ENCODE results near the gene SPDYE1.
"Not testable (repeated sequence)": the region's sequence is repeated elsewhere in the genome, so short reads cannot be mapped to it uniquely, and the experiment has no call there.

SPDYE1 gene

GRCh38 chr7:43994681-43995080, 3.0 kb upstream of the SPDYE1 start:
- DNase-seq = not testable (repeated sequence)

- not testable (repeated sequence) for DNase-seq
Measured at GRCh38 chr7:44012081-44012480, 14.4 kb downstream of the SPDYE1 start.

GRCh38 chr7:44015090-44015489, 17.4 kb downstream of the SPDYE1 start:
- DNase-seq = not testable (repeated sequence)

- DNase-seq = peak; percentile 55
Measured at GRCh38 chr7:44018857-44019807, 21.4 kb downstream of the SPDYE1 start.

- DNase-seq = not testable (repeated sequence)
Measured at GRCh38 chr7:44019825-44020224, 22.1 kb downstream of the SPDYE1 start.

DNA sequence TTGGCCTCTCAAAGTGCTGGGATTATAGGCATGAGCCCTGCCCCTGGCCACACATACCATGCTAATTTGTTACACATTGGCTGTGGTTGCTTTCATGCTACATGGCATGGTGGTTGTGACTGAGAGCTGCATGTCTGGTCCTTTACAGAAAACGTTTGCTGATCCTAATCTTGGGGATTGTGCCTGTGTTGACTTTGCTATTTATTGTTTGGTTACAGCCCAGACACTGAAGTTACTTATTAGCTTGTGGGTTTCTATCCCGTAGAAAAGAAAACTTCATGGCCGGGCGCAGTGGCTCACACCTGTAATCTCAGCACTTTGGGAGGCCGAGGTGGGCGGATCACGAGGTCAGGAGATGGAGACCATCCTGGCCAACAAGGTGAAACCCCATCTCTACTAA, 24.4 kb downstream of the SPDYE1 start:
- not testable (repeated sequence) for DNase-seq

- not testable (repeated sequence) for DNase-seq
Measured at GRCh38 chr7:44022796-44023467, 25.2 kb downstream of the SPDYE1 start.

DNA sequence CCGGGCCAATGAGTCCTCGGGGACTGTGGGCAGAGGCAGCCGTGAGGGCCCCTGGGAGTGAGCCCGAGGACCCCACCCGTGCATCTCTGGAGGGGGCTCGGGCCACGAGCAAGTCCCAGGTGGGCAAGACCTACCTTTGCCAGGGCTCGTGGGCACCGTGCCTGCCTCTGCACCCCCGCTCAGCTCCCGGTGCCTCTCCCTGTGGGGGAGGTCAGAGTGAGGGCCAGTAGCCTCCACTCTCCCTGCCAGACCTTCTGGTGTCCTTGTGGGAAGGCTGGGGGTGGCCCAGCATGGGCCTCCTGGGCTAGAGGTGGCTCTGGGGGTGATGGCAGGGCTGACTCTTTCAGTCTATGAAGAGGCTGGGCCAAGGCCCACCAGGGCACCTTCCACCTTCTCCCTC, 31.7 kb downstream of the SPDYE1 start:
- DNase-seq = not testable (repeated sequence)

DNA sequence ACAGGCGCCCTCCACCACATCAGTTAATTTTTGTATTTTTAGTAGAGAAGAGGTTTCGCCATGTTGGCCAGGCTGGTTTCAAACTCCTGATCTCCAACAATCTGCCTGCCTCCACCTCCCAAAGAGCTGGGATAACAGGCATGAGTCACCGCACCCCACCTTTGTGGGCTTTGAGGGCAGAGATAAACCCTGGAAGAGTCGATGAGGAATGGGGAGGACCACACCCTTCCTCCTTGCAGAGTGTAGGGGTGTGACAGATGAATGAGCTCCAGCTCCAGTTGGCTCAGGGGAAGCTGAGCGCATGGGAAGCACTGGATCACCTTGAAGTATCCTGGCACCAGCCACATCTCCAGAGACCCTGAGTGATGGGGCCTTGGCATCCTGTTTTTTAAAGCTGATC, 32.3 kb downstream of the SPDYE1 start:
- not testable (repeated sequence) for DNase-seq

DNA sequence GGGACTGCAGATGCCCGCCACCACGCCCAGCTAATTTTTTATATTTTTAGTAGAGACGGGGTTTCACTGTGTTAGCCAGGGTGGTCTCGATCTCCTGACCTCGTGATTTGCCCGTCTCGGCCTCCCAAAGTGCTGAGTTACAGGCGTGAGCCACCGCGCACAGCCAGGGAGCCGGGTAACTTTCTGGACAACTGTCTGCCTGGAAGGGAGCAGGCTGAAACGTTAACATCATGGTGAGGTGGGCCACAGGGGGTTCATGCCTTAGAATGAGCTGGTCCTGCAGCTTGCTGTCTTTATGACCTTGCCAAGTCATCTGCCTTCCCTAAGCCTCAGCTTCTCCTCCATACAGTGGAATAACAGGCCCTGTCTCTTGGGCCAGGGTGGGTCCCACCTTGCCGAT, 33.6 kb downstream of the SPDYE1 start:
- not testable (repeated sequence) for DNase-seq

DNA sequence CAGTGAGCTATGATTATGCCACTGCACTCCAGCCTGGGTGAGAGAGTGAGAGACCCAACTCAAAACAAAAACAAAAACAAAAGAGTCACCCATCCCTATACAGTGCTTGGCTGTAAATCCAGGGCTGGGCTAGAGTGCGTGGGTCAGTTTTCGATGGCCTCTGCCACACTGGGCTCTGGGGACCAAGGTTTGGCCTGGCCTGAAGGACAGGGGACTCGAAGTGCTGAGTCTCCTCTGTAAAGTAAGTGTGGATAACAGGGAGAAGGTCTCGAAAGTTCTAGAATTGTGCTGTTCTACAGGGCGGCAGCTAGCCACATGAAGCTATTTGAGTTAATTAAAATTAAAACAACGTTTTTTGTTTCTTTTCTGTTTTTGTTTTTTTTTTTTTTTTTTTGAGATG, 34.3 kb downstream of the SPDYE1 start:
- DNase-seq = not testable (repeated sequence)

DNA sequence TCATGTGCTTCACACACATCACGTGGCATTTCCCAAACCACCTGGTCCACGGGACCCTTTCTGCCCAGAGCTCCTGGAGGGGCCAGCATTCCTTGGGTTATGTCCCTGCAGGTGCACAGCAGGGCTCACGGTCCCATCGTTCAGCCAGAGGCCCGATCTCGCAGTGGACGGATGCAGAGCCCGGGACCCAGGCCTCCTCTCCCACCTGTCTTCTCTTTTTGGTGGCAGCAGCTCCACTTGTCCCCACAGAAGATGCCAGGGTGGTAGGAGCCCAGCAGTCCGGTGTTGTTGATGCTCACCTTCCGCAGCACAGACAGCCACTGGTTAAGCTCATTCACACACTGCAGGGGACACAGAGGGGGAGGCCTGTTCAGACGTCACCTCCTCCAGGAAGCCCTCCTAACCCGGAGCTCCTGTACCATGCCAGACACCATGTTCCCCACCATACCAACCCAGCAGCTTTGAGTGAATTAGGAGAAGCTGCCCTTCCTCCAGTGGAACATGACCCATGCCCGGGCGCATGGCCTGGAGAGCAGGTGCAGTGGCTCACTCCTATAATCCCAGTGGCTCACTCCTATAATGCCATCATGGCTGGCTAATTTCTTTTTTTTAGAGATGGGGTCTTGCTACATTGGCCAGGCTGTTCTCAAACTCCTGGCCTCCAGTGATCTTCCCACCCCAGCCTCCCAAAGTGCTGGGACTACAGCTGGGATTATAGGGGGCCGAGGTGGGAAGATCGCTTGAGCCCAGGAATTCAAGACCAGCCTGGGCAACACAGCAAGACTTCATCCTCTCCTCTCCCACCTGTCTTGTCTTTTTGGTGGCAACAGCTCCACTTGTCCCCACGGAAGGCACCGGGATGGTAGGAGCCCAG, 36.5 kb downstream of the SPDYE1 start:
- not testable (repeated sequence) for DNase-seq

- DNase-seq = not testable (repeated sequence)
Measured at GRCh38 chr7:44036364-44036763, 38.7 kb downstream of the SPDYE1 start.

GRCh38 chr7:44037951-44038350, 40.3 kb downstream of the SPDYE1 start:
- not testable (repeated sequence) for DNase-seq

GRCh38 chr7:44038553-44038952, 40.9 kb downstream of the SPDYE1 start:
- DNase-seq = not testable (repeated sequence)

- DNase-seq = peak; percentile 93
Measured at GRCh38 chr7:44038961-44039558, 41.4 kb downstream of the SPDYE1 start.

DNA sequence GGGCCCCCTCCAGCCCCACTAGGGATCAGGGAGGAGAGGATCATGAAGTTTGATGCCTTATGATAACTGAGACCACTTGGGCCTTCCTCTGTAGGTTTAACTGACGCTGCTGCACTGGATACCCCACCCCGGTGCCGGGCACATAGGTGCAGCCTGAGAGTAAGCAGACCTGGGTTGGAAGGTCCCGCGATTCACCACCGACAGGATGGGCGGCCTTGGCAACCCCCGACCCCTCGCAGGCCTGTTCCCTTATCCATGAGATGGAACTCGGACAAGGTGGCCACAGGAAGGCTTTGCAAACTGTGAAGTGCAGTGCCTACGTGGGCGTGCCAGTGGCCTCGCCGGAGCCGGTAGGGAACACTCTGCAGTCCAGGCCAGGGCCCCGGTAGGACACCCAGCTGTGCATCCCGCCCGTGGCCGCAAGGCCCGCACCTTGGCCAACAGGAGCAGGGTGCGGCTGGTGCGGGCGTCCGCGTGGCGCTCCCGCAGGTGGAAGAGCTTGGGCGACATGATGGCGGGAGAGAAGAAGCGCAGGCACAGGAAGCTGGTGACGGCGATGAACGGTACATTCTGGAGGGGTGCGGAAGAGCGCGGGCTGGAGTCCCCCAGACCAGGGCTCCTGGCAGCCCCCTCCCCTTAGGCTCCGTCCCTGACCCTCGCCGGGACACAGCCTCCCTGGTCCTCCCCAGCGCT, 42.2 kb downstream of the SPDYE1 start:
- not testable (repeated sequence) for DNase-seq

- not testable (repeated sequence) for DNase-seq
Measured at GRCh38 chr7:44040493-44040891, 42.8 kb downstream of the SPDYE1 start.

- DNase-seq = no peak
Measured at GRCh38 chr7:44042221-44042620, 44.5 kb downstream of the SPDYE1 start.

- no peak for DNase-seq
Measured at GRCh38 chr7:44043902-44044301, 46.2 kb downstream of the SPDYE1 start.

DNA sequence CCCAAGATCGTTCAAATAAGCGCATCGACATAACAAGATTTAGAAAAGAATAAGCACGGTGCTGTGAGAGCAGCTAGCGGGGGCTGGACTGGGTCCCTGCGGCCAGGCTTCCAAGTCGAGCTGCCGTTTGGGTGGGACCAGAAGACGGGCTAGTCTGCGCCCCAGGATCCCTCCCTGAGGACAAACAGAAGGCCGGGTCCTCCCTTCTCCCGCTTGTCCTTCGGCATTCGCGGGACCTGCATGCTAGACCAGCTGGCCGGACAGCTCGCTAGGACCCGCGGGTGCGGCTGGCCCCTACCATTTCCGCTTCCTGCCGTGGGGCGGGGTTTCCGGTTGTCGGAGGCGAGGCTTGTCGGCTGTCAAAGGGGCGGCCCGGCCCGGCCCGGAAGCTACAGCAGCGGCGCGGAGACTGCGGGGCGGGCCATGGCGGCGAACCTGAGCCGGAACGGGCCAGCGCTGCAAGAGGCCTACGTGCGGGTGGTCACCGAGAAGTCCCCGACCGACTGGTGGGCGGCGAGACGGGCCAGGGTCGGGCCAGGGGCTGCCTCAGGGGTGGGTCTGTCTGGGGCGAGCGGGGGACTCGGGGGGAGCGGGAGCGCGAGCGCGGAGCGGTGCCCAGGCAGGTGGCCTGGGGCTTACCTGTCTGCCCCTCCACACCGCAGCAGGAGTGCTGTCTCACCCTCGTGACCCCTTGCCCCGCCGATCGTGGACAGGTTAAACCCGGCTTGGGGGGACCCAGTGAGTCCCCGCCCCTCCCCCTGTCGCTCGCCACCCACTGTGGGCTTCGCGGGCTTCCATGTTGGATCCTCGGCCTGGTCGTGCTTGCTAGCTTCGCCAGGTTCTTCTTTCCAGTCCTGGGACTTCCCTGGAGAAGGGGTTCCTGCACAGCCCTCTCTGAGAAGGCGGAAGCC, 46.9 kb downstream of the SPDYE1 start, which contains the start of gene DBNL:
Gene DBNL (plus strand): TSS at position 388 of the 911 bp plus-strand sequence. CDS start 36 bp downstream, at position 424.
- DNase-seq = peak; percentile 72

Measured in NCI-H2029 treated with DMSO at 0.1 percent for 48 hours (cell line).